ENCODE results near the gene BRAT1. TPM values are rescaled to one million over a fixed set of nuclear protein-coding genes. Genes with fewer than 3 reads are reported as not detected.

BRAT1 gene
- total RNA-seq, 2 experiments from 2014 or later = 33.5 to 40.1 TPM

DNA sequence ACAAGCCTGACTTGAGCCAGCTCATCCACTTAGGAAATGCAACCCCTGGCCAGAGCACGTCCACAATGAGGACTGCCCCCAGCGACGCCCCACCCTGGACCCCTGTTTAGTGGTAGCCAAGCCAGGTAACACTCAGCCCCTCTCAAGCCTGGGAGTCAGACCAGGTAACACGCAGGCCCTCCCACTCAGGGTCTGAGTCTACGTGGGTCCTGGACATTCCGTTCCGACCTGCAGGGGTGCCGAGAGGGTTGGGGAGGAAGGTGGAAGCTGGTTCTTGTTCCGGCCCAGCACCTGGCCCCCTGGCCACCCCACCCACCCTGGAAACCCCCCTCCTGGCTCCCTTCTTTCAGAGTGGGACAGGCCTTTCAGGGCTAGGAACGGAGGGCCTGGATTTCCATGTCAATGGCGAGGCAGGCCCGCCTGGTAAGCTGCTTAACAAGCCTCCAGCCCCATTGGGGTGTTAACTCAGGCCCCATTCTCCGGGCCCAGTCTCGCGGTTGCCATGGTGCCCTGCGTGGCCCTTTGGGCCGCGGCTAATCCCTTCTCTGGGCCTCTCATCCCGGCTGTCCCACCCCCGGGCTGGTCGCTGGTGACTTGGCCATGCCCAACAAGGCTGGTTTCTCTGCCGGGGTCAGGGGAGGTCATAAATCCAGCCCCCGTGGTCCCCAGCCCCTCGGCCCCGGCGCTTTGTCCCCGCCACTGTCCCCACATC lies 55.4 kb downstream of the BRAT1 start:
- DNase-seq = no peak
- POLR2A ChIA-PET = no interaction called here
- H3K9me3 Mint-ChIP-seq = no peaks in the 10 kb centered on the region
- no peak for ATAC-seq (ENCODE audit: low read depth)
- peaks cover 5% of the 10 kb centered on the region for H3K27me3 Mint-ChIP-seq
- no peaks in the 10 kb centered on the region for H3K36me3 Mint-ChIP-seq
- no peak overlapping the region for H3K27ac Mint-ChIP-seq
- no peaks in the 10 kb centered on the region for H3K4me1 Mint-ChIP-seq
- no peak overlapping the region for H3K4me3 Mint-ChIP-seq

DNA sequence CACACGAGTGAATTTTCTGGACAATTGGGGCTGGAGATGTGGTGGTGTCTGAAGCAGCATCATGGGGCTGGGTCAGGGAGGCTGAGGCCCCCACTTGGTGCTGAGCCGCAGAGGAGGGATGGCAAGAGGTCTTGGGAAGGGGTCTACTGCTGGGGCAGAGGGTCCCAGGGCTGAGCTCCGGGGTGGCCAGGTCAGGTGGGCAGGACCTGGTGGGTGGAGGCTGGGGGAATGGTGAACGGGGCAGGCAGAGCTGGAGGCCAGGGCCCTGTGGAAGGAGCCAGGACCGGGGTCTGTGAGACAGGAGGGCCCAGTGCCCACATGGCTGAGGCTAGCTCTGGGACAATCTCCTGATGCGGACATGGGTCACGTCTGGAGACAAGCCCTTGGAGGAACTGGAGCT lies 56.1 kb downstream of the BRAT1 start:
- POLR2A ChIA-PET = interaction anchor here (1.8 kb wide), 1 partner anchor 9 kb away, joined by 6 read pairs; no protein-coding TSS in a partner anchor
- ATAC-seq (ENCODE audit: low read depth) (no peak), DNase-seq (no peak)
- H3K27me3 Mint-ChIP-seq = peaks cover 5% of the 10 kb centered on the region
- H3K4me3 Mint-ChIP-seq = no peak overlapping the region
- no peak overlapping the region for H3K27ac Mint-ChIP-seq
- no peaks in the 10 kb centered on the region for H3K4me1 Mint-ChIP-seq
- no peaks in the 10 kb centered on the region for H3K9me3 Mint-ChIP-seq
- no peaks in the 10 kb centered on the region for H3K36me3 Mint-ChIP-seq

DNA sequence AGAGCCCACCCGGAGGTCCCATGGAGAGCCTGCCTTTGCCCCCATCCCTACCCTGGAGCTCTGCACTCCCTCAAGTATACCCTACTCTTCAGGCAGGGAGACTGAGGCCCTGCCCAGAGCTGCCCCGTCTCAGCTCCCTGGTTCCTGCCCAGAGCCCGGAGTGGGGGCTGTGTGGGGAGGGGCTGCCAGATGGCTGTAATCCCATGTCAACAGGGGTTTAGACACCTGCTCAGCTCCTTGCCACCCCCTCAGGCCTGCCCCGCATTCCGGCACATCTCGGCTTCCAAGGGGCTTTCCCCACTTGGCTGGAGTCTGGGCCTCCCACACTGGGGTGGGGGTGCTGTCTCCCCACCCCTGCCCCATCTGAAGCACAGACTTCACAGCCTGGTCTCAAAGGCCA lies 56.6 kb downstream of the BRAT1 start:
- POLR2A ChIA-PET = interaction anchor here (1.4 to 1.8 kb wide), 2 partner anchors 9 to 12 kb away, joined by 6 read pairs; no protein-coding TSS in a partner anchor
- Mint-ChIP-seq H3K4me3 (no peak overlapping the region), H3K9me3 (no peaks in the 10 kb centered on the region)

DNA sequence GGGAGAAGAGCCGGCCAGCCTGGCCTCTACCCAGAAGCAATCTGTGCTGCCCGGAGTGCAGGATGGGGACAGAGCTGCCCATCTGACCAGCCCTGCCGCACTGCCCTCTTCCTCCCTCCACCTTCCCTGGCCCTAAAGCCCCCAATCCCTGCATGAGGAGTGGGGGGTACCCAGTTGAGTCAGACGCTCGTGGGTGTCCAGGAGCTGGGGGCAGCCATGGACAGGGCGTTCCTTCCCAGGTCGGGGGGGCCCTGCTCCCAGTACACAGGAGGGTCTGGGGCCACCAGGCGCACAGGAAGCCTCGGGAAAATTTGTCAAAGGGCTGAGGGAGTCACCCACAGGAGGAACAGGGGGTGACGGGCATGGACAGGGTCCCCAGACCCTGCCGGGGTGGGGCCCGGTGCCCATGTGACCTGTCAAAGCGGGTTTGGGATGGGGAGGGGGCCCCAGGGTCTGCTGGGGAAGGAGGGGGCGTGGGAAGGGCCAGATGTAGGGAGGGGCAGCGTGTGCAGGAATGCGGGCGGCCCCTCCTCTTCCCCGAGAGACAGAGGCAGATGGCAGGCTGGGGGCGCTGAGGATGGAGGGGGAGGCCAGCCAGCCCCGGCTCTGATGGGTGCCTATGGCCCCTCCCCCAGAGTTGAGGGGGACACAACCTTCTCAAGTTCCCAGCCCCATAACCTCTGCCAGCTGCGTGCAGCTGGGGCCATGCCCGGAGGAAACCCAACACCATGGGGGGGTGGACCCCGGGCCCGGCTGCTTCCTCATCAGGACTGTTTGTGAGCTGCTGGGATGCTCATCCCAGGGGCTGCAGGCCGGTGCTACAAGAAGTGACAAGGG lies 57.6 kb downstream of the BRAT1 start:
- ATAC-seq (ENCODE audit: low read depth) (no peak), DNase-seq (no peak)
- Mint-ChIP-seq H3K4me1 (no peaks in the 10 kb centered on the region), H3K4me3 (no peak overlapping the region), H3K27me3 (peaks cover 8% of the 10 kb centered on the region), H3K36me3 (no peaks in the 10 kb centered on the region), H3K27ac (no peak overlapping the region), H3K9me3 (no peaks in the 10 kb centered on the region)
- POLR2A ChIA-PET = interaction anchor here (1.4 to 1.8 kb wide), 2 partner anchors 10 to 13 kb away, joined by 6 read pairs; no protein-coding TSS in a partner anchor

More for the DNA sequence above, 56.6 kb downstream of the BRAT1 start:
- H3K36me3 Mint-ChIP-seq = no peaks in the 10 kb centered on the region
- H3K4me1 Mint-ChIP-seq = no peaks in the 10 kb centered on the region
- ATAC-seq (ENCODE audit: low read depth) (no peak), DNase-seq (no peak)
- no peak overlapping the region for H3K27ac Mint-ChIP-seq
- H3K27me3 Mint-ChIP-seq = peaks cover 5% of the 10 kb centered on the region

DNA sequence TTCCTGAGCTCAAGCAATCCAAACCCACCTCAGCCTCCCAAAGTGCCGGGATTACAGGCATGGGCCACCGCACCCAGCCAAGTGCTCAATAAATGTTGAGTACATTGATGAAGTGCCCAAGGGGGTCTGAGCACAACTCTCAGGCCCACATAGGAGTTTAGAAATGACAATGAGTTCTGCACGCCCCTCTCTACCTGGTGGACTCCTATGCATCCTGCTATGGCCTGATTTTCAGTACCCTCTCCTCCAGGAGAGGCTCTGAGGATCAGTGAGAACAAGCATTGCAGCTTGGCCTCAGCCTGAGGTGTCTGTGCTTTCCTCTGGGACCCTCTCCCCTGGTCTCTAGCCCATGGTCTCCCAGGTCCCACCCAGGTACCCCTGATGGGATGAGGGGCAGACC lies 58.3 kb downstream of the BRAT1 start:
- Mint-ChIP-seq H3K4me1 (no peaks in the 10 kb centered on the region), H3K27me3 (peaks cover 9% of the 10 kb centered on the region), H3K27ac (no peak overlapping the region), H3K36me3 (no peaks in the 10 kb centered on the region), H3K4me3 (no peak overlapping the region), H3K9me3 (peaks cover under 1% of the 10 kb centered on the region)
- POLR2A ChIA-PET = no interaction called here
- DNase-seq (no peak), ATAC-seq (ENCODE audit: low read depth) (no peak)

DNA sequence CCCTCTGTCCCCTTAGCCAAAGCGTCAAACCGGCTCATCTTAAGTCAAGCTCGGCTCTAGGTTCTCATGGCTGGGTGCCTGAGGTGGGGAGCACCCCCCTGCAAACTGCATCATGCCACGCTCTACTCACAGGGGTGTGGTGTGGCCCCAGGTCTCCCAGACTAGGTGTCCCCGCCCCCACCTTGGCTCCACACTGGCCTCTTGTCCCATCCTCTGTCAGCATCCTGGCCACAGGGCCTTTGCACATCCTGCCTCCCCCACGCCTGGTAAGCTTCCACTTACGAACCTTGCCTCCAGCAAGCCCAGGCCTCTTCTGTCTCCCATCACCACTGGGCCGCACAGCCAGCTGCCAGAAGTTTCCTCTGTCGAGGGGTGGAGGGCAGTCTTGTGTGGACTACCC lies 58.9 kb downstream of the BRAT1 start:
- POLR2A ChIA-PET = no interaction called here

DNA sequence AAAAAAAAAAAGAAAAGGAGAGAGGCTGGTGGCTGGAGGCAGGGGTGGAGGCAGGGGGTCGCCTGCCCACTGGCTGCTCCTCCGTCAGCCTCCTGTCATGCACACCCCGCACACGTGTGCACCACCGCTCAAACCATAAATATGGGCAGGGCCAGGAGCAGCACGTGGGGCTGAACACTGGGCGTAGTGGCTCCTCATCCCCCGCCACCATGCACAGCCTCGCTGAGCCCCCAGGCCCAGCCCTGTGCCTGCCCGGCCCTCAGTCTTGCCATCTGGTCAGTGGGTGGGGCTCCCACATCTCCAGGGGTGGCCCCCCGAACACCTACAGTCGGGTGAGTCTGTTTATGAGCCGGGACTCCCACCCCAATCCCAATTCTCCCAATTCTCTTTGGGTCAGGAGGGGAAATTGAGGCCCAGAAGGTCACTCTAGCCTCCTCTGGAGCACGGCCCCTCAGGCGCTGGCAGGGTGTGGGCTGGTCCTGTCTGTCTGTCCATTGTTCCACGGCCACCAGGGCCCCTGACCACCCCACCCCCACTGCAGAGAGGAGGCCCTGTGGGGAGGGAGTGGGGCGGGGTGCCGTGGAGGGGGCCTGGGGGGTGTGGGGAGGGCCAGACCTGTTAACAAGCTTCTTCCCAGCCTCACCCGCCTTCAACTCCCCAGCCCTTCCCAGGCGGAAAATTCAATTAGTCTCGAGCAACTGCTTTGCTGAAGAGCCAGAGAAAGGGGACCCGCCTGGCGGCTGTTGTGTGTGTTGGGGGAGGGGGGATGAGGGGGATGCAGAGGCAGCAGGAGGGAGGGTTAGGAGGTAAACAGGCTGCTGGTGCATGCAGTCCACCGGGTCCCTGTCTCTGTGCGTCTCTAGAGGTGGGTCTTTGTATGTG lies 59.7 kb downstream of the BRAT1 start:
- Mint-ChIP-seq H3K27me3 (peaks cover 9% of the 10 kb centered on the region), H3K4me1 (no peaks in the 10 kb centered on the region), H3K36me3 (no peaks in the 10 kb centered on the region), H3K4me3 (no peak overlapping the region), H3K9me3 (peaks cover 4% of the 10 kb centered on the region), H3K27ac (no peak overlapping the region)
- POLR2A ChIA-PET = no interaction called here
- ATAC-seq (ENCODE audit: low read depth) (no peak), DNase-seq (no peak)

More for the DNA sequence above, 58.9 kb downstream of the BRAT1 start:
- H3K4me3 Mint-ChIP-seq = no peak overlapping the region
- peaks cover 4% of the 10 kb centered on the region for H3K9me3 Mint-ChIP-seq
- peaks cover 9% of the 10 kb centered on the region for H3K27me3 Mint-ChIP-seq
- DNase-seq (no peak), ATAC-seq (ENCODE audit: low read depth) (no peak)
- no peak overlapping the region for H3K27ac Mint-ChIP-seq
- no peaks in the 10 kb centered on the region for H3K4me1 Mint-ChIP-seq
- no peaks in the 10 kb centered on the region for H3K36me3 Mint-ChIP-seq

DNA sequence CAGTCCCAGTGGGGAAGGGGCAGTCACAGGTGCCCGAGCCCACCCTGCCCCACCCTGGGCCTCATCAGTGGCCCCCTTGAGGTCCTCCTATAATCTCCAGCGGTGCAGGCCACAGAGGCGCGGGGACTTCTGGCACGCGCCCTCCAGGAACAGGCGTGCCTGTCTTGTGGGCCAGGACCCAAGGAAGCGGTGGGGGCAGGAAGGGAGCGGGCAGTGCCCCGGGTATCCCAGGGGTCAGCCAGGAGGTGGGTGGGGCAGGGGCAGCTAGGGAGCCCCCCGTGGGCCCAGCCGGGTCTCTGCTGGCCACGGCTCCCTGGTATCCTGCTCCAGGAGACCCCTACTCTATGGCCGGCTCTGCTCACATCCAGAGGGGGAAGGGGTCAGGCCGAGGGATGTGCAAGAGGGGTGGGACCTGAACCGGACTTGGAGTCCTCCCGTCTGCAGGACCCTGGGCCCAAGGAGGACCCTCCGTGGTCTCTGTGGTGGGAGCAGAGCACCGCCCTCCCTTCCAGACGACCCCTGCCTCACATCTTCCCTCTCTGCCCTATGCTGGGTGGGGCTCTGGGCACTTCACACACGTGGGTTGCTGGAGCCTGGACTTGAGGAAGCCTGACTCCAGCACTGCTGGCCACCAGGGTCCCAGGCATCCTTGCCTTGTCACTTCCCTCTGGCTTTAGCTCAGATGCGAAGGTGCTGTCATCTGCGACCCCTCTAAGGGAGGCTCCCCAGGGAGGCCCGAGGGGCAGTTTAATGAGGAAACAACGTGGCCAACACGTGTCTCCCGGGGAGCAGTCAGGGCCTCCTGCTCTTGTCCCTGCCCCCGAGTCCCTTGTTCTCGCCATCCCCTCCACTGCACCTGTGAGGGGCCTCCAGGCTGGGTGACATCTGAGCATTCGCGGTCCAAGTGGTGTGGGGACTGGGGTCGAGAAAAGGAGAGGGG lies 60.9 kb downstream of the BRAT1 start:
- H3K4me3 Mint-ChIP-seq = no peak overlapping the region
- ATAC-seq (ENCODE audit: low read depth) (no peak), DNase-seq (no peak)
- H3K4me1 Mint-ChIP-seq = no peaks in the 10 kb centered on the region
- POLR2A ChIA-PET = interaction anchor here (0.5 kb wide), 1 partner anchor 22 kb away, joined by 4 read pairs; no protein-coding TSS in a partner anchor
- H3K9me3 Mint-ChIP-seq = peaks cover 4% of the 10 kb centered on the region
- no peaks in the 10 kb centered on the region for H3K36me3 Mint-ChIP-seq
- H3K27ac Mint-ChIP-seq = no peak overlapping the region
- peaks cover 9% of the 10 kb centered on the region for H3K27me3 Mint-ChIP-seq

DNA sequence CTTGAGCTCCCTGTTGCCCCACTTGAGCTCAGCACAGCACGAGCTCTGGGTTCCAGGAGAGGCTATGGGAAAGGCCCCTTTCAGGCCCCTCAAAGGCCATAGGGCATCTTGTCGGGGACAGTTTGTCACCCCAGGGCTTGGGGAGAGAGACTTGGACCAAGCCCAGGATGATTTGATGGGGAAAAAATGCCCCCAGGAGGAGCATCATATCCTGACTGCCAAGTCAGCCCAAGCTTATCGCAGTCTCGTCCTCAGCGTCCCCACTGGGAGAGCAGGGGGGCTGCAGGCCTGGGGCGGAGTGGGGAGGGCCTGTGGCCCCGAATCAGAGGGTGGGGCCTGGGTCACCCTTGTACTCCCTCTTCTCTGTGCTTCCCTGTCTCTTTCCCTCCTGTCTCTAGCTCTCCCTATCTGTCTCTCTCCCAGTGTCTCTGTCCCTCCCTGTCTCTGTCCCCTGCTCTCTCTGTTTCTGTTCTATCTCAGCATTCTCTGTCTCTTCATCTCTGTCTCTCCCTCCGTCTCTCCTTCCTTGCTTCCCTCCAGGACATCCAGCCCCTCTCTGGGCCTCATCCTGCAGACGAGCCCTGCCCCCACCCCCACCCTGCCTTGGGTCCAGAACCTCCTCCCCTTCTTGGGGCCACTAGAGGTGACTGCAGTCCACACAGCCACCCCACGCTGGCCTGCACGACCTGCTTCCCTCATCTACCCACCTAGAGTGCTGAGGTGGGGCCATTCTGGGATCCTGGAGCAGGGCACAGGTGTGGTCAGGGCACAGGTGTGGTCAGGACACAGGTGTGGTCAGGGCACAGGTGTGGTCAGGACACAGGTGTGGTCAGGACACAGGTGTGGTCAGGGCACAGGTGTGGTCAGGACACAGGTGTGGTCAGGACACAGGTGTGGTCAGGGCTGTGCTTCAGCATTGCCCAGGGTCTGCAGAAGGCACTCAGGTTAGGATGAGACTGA lies 61.8 kb downstream of the BRAT1 start:
- peaks cover 2% of the 10 kb centered on the region for H3K4me1 Mint-ChIP-seq
- no peak overlapping the region for H3K27ac Mint-ChIP-seq
- H3K9me3 Mint-ChIP-seq = peaks cover 4% of the 10 kb centered on the region
- DNase-seq (no peak), ATAC-seq (ENCODE audit: low read depth) (no peak)
- no peaks in the 10 kb centered on the region for H3K36me3 Mint-ChIP-seq
- H3K27me3 Mint-ChIP-seq = peaks cover 15% of the 10 kb centered on the region
- POLR2A ChIA-PET = interaction anchor here (0.6 kb wide), 1 partner anchor 62 kb away, joined by 12 read pairs; the partner anchor contains the start of gene BRAT1
- H3K4me3 Mint-ChIP-seq = no peak overlapping the region

DNA sequence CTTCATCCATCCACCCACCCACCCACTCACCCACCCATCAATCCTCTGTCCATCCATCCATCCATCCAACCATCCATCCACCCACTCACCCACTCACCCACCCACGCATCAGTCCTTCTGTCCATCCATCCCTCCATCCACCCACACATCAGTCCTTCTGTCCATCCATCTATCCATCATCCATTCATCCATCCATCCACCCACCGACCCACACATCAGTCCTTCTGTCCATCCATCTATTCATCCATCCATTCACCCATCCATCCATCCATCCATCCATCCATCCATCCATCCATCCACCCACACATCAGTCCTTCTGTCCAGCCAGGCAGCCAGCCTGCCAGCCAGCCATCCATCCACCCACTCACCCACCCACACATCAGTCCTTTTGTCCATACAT lies 63.3 kb downstream of the BRAT1 start:
- no peak for DNase-seq
- peaks cover 2% of the 10 kb centered on the region for H3K4me1 Mint-ChIP-seq
- H3K36me3 Mint-ChIP-seq = no peaks in the 10 kb centered on the region
- H3K27me3 Mint-ChIP-seq = peaks cover 24% of the 10 kb centered on the region
- POLR2A ChIA-PET = no interaction called here
- H3K27ac Mint-ChIP-seq = peak overlapping the region; percentile 36
- H3K4me3 Mint-ChIP-seq = no peak overlapping the region
- peaks cover 4% of the 10 kb centered on the region for H3K9me3 Mint-ChIP-seq
- no peak for ATAC-seq (ENCODE audit: low read depth)

DNA sequence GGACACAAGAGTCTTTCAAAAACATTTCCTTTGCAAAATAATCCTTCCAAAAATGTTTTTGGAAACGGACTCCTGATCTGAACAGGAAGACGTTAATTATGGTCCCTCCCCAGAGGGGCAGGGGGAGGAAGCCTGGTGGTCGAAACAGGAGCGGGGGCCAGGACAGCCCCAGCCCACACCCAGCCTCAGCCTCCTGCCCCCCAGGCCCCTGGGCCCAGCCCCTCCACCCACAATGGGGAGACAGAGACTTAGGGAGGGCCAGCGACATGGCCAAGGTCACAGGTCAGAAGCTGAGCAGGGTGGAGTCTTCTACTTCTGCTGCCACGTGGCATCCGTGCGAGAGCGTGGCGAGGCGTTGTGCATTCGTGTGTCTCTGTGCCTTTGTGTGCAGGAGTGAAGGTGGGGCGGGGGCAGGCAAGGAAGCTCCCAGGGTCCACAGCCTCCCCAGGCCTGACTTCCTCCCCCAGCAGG lies 65.1 kb downstream of the BRAT1 start:
- Mint-ChIP-seq H3K36me3 (no peaks in the 10 kb centered on the region), H3K4me1 (peaks cover 2% of the 10 kb centered on the region), H3K9me3 (peaks cover 4% of the 10 kb centered on the region), H3K4me3 (no peak overlapping the region), H3K27me3 (peaks cover 19% of the 10 kb centered on the region), H3K27ac (no peak overlapping the region)
- ATAC-seq (ENCODE audit: low read depth) (no peak), DNase-seq (no peak)
- POLR2A ChIA-PET = no interaction called here
